Tibial nerve (tissue), 3 donors: Measurements from ENCODE around the gene SWSAP1.

Source experiments
- CTCF ChIP-seq, 5 experiments: fragments of 200-600 bp in 3 of 5; fragments of 450-650 bp in 2 of 5; sonication (generic) in 3 of 5; IDR thresholded peaks; one replicate each; pipeline ENCODE4 v1.5.1; 2016 to 2019; ENCODE audit warnings: antibody characterized with exemption in 5 of 5, mild to moderate bottlenecking in 3 of 5, moderate library complexity in 2 of 5
- POLR2A ChIP-seq, 2 donors: fragments of 450-650 bp; IDR thresholded peaks; one replicate each; pipeline ENCODE4 v1.6.1; 2017; ENCODE audit warnings: antibody characterized with exemption in 2 of 2, mild to moderate bottlenecking in 2 of 2, moderate library complexity in 2 of 2

GRCh38 chr19:11379857-11380350 is 5.4 kb downstream of the SWSAP1 start:
- TF ChIP-seq CTCF (IDR thresholded peaks at IDR 0.05) (no peak), POLR2A (IDR thresholded peaks at IDR 0.05) (no peak)
